SK-N-MC (cell line): ENCODE data around the gene COL20A1.

Experiments used
- EZH2 ChIP-seq: fragments of 200-600 bp; sonication (generic); IDR thresholded peaks from one replicate; pipeline ENCODE4 v1.6.1; 2017; ENCODE audit warnings: antibody characterized with exemption
- POLR2AphosphoS5 ChIP-seq: IDR thresholded peaks from 2 replicates; pipeline ENCODE4 v1.6.1; 2012; ENCODE audit warnings: mild to moderate bottlenecking, low read depth, low read length, borderline replicate concordance

- no peak for TF ChIP-seq EZH2
- no peak for TF ChIP-seq POLR2AphosphoS5
Measured at GRCh38 chr20:63359164-63359934, 66.4 kb downstream of the COL20A1 start.
